ENCODE results near the gene OCA2.
"Not testable (repeated sequence)": the region's sequence is repeated elsewhere in the genome, so short reads cannot be mapped to it uniquely, and the experiment has no call there.

Gene OCA2

GRCh38 chr15:28130651-28131050 lies 31.5 kb upstream of the OCA2 start:
- Histone ChIP-seq H3K36me3 (ENCODE audit: control insufficient read depth, insufficient read depth, low read length) (peaks cover 62% of the 10 kb centered on the region), H3K4me1 (ENCODE audit: control insufficient read depth, insufficient read depth, low read length, poor library complexity, severe bottlenecking) (no peaks in the 10 kb centered on the region), H3K9me3 (ENCODE audit: control insufficient read depth, low read length) (no peaks in the 10 kb centered on the region), H3K27ac (ENCODE audit: low read depth, low read length, severe bottlenecking) (no peak overlapping the region), H3K4me3 (ENCODE audit: extremely low read depth, insufficient read depth, low read length, poor library complexity, severe bottlenecking) (no peak overlapping the region)
- WGBS, 2 experiments (ENCODE audit: insufficient coverage in 2 of 2) = 77 to 95% methylated on average over 2 to 6 of the region's 7 CpGs

- Histone ChIP-seq H3K36me3 (ENCODE audit: control insufficient read depth, insufficient read depth, low read length) (peaks cover 62% of the 10 kb centered on the region), H3K27ac (ENCODE audit: low read depth, low read length, severe bottlenecking) (no peak overlapping the region), H3K4me1 (ENCODE audit: control insufficient read depth, insufficient read depth, low read length, poor library complexity, severe bottlenecking) (no peaks in the 10 kb centered on the region), H3K4me3 (ENCODE audit: extremely low read depth, insufficient read depth, low read length, poor library complexity, severe bottlenecking) (no peak overlapping the region), H3K9me3 (ENCODE audit: control insufficient read depth, low read length) (no peaks in the 10 kb centered on the region)
- WGBS, 2 experiments (ENCODE audit: insufficient coverage in 2 of 2) = 96 to 99% methylated on average over 7 to 8 of the region's 9 CpGs
Observed at GRCh38 chr15:28129231-28129848, 30.2 kb upstream of the OCA2 start.

- 93% methylated on average over 10 to 11 of the region's 11 CpGs for WGBS, 2 experiments (ENCODE audit: insufficient coverage in 2 of 2)
- Histone ChIP-seq H3K9me3 (ENCODE audit: control insufficient read depth, low read length) (no peaks in the 10 kb centered on the region), H3K4me1 (ENCODE audit: control insufficient read depth, insufficient read depth, low read length, poor library complexity, severe bottlenecking) (peaks cover 5% of the 10 kb centered on the region), H3K4me3 (ENCODE audit: extremely low read depth, insufficient read depth, low read length, poor library complexity, severe bottlenecking) (no peak overlapping the region), H3K36me3 (ENCODE audit: control insufficient read depth, insufficient read depth, low read length) (peaks cover 71% of the 10 kb centered on the region), H3K27ac (ENCODE audit: low read depth, low read length, severe bottlenecking) (no peak overlapping the region)
Observed at GRCh38 chr15:28128031-28128430, 28.9 kb upstream of the OCA2 start.

GRCh38 chr15:28127036-28127435 lies 27.9 kb upstream of the OCA2 start:
- WGBS, 2 experiments (ENCODE audit: insufficient coverage in 2 of 2) = 75 to 82% methylated on average over 5 to 9 of the region's 11 CpGs
- no peak overlapping the region for H3K27ac ChIP-seq (ENCODE audit: low read depth, low read length, severe bottlenecking)
- no peak overlapping the region for H3K4me3 ChIP-seq (ENCODE audit: extremely low read depth, insufficient read depth, low read length, poor library complexity, severe bottlenecking)
- H3K4me1 ChIP-seq (ENCODE audit: control insufficient read depth, insufficient read depth, low read length, poor library complexity, severe bottlenecking) = peaks cover 5% of the 10 kb centered on the region
- H3K9me3 ChIP-seq (ENCODE audit: control insufficient read depth, low read length) = no peaks in the 10 kb centered on the region
- peaks cover 70% of the 10 kb centered on the region for H3K36me3 ChIP-seq (ENCODE audit: control insufficient read depth, insufficient read depth, low read length)

GRCh38 chr15:28125673-28126651 lies 26.8 kb upstream of the OCA2 start:
- Histone ChIP-seq H3K36me3 (ENCODE audit: control insufficient read depth, insufficient read depth, low read length) (peaks cover 67% of the 10 kb centered on the region), H3K9me3 (ENCODE audit: control insufficient read depth, low read length) (no peaks in the 10 kb centered on the region), H3K27ac (ENCODE audit: low read depth, low read length, severe bottlenecking) (no peak overlapping the region), H3K4me3 (ENCODE audit: extremely low read depth, insufficient read depth, low read length, poor library complexity, severe bottlenecking) (no peak overlapping the region), H3K4me1 (ENCODE audit: control insufficient read depth, insufficient read depth, low read length, poor library complexity, severe bottlenecking) (peaks cover 5% of the 10 kb centered on the region)
- WGBS, 2 experiments (ENCODE audit: insufficient coverage in 2 of 2) = 70 to 85% methylated on average over 9 to 16 of the region's 17 CpGs

- H3K4me3 ChIP-seq (ENCODE audit: extremely low read depth, insufficient read depth, low read length, poor library complexity, severe bottlenecking) = no peak overlapping the region
- H3K9me3 ChIP-seq (ENCODE audit: control insufficient read depth, low read length) = no peaks in the 10 kb centered on the region
- peaks cover 5% of the 10 kb centered on the region for H3K4me1 ChIP-seq (ENCODE audit: control insufficient read depth, insufficient read depth, low read length, poor library complexity, severe bottlenecking)
- WGBS, 2 experiments (ENCODE audit: insufficient coverage in 2 of 2) = 96 to 97% methylated on average over 9 to 10 of the region's 10 CpGs
- H3K27ac ChIP-seq (ENCODE audit: low read depth, low read length, severe bottlenecking) = no peak overlapping the region
- H3K36me3 ChIP-seq (ENCODE audit: control insufficient read depth, insufficient read depth, low read length) = peaks cover 70% of the 10 kb centered on the region
Observed at GRCh38 chr15:28124841-28125240, 25.7 kb upstream of the OCA2 start.

GRCh38 chr15:28123408-28124023 lies 24.4 kb upstream of the OCA2 start:
- Histone ChIP-seq H3K4me3 (ENCODE audit: extremely low read depth, insufficient read depth, low read length, poor library complexity, severe bottlenecking) (no peak overlapping the region), H3K4me1 (ENCODE audit: control insufficient read depth, insufficient read depth, low read length, poor library complexity, severe bottlenecking) (peaks cover 5% of the 10 kb centered on the region)

GRCh38 chr15:28122038-28122949 lies 23.2 kb upstream of the OCA2 start:
- no peak overlapping the region for H3K4me3 ChIP-seq (ENCODE audit: extremely low read depth, insufficient read depth, low read length, poor library complexity, severe bottlenecking)
- no peaks in the 10 kb centered on the region for H3K9me3 ChIP-seq (ENCODE audit: control insufficient read depth, low read length)
- peaks cover 78% of the 10 kb centered on the region for H3K36me3 ChIP-seq (ENCODE audit: control insufficient read depth, insufficient read depth, low read length)
- peaks cover 5% of the 10 kb centered on the region for H3K4me1 ChIP-seq (ENCODE audit: control insufficient read depth, insufficient read depth, low read length, poor library complexity, severe bottlenecking)
- WGBS, 2 experiments (ENCODE audit: insufficient coverage in 2 of 2) = 90 to 91% methylated on average over 25 to 27 of the region's 28 CpGs
- no peak overlapping the region for H3K27ac ChIP-seq (ENCODE audit: low read depth, low read length, severe bottlenecking)

More at GRCh38 chr15:28123408-28124023, 24.4 kb upstream of the OCA2 start:
- Histone ChIP-seq H3K9me3 (ENCODE audit: control insufficient read depth, low read length) (no peaks in the 10 kb centered on the region), H3K27ac (ENCODE audit: low read depth, low read length, severe bottlenecking) (no peak overlapping the region), H3K36me3 (ENCODE audit: control insufficient read depth, insufficient read depth, low read length) (peaks cover 71% of the 10 kb centered on the region)
- WGBS, 2 experiments (ENCODE audit: insufficient coverage in 2 of 2) = 62% methylated on average over 2 of the region's 6 CpGs; no CpG with 5 or more reads in 1 of the 2 experiments

GRCh38 chr15:28121577-28121976 lies 22.5 kb upstream of the OCA2 start:
- not testable (repeated sequence) for H3K4me1 ChIP-seq (ENCODE audit: control insufficient read depth, insufficient read depth, low read length, poor library complexity, severe bottlenecking); H3K27ac ChIP-seq (ENCODE audit: low read depth, low read length, severe bottlenecking); H3K9me3 ChIP-seq (ENCODE audit: control insufficient read depth, low read length); H3K4me3 ChIP-seq (ENCODE audit: extremely low read depth, insufficient read depth, low read length, poor library complexity, severe bottlenecking)
- peaks cover 80% of the 10 kb centered on the region for H3K36me3 ChIP-seq (ENCODE audit: control insufficient read depth, insufficient read depth, low read length)
- WGBS, 2 experiments (ENCODE audit: insufficient coverage in 2 of 2) = 97 to 100% methylated on average over 3 to 5 of the region's 16 CpGs

- Histone ChIP-seq H3K4me1 (ENCODE audit: control insufficient read depth, insufficient read depth, low read length, poor library complexity, severe bottlenecking) (peaks cover 5% of the 10 kb centered on the region), H3K36me3 (ENCODE audit: control insufficient read depth, insufficient read depth, low read length) (peaks cover 84% of the 10 kb centered on the region), H3K27ac (ENCODE audit: low read depth, low read length, severe bottlenecking) (no peak overlapping the region), H3K9me3 (ENCODE audit: control insufficient read depth, low read length) (no peaks in the 10 kb centered on the region), H3K4me3 (ENCODE audit: extremely low read depth, insufficient read depth, low read length, poor library complexity, severe bottlenecking) (no peak overlapping the region)
- 88 to 100% methylated on average over 1 of the region's 4 CpGs for WGBS, 2 experiments (ENCODE audit: insufficient coverage in 2 of 2)
Observed at GRCh38 chr15:28120359-28120640, 21.2 kb upstream of the OCA2 start.

Measured in mesodermal cell (in vitro differentiated cells).